DND-41 (cell line): ENCODE measurements around the gene BCAS3.

Experiments used
- ATAC-seq: fragments of 200-7000 bp; cut with Tn5 transposase; 3 replicates; pipeline ENCODE4 v1.9.1; 2021; ENCODE audit warnings: low read depth; ENCODE audit not compliant: insufficient read depth
- DNase-seq: peaks from one replicate; pipeline ENCODE4 v3.0.0-alpha.2; 2020
- H2AFZ ChIP-seq: 2 replicates; pipeline ENCODE4 v1.6.0; 2012; ENCODE audit warnings: low read depth, low read length
- H3K27ac ChIP-seq: 2 replicates; pipeline ENCODE4 v1.5.1; 2012; ENCODE audit warnings: low read length, inconsistent platforms
- H3K27me3 ChIP-seq: fragments of 200-600 bp; sonication (generic); 2 replicates; pipeline ENCODE4 v1.6.0; 2012; ENCODE audit warnings: low read length, mild to moderate bottlenecking, inconsistent platforms; ENCODE audit not compliant: insufficient read depth, poor library complexity
- H3K36me3 ChIP-seq: 2 replicates; pipeline ENCODE4 v1.5.1; 2012; ENCODE audit warnings: low read length, inconsistent platforms; ENCODE audit not compliant: insufficient read depth
- H3K4me1 ChIP-seq: 2 replicates; pipeline ENCODE4 v1.5.1; 2012; ENCODE audit warnings: mild to moderate bottlenecking, low read length; ENCODE audit not compliant: insufficient read depth
- H3K4me2 ChIP-seq: 2 replicates; pipeline ENCODE4 v1.6.0; 2012; ENCODE audit warnings: mild to moderate bottlenecking, moderate library complexity, low read length, inconsistent platforms; ENCODE audit not compliant: insufficient read depth
- H3K4me3 ChIP-seq, 2 experiments: fragments of 200-600 bp in 1 of 2; shearing (Covaris generic) in 1 of 2; 2 replicates each; pipeline ENCODE4 v1.5.1; 2012 to 2016; ENCODE audit warnings: inconsistent platforms in 2 of 2, low read length in 2 of 2, mild to moderate bottlenecking in 2 of 2, low read depth in 1 of 2, moderate library complexity in 1 of 2
- H3K79me2 ChIP-seq: 2 replicates; pipeline ENCODE4 v1.6.0; 2012; ENCODE audit warnings: low read length, inconsistent platforms; ENCODE audit not compliant: insufficient read depth
- H3K9ac ChIP-seq: 2 replicates; pipeline ENCODE4 v1.6.0; 2012; ENCODE audit warnings: low read depth, mild to moderate bottlenecking, inconsistent platforms, low read length, moderate library complexity
- H3K9me3 ChIP-seq: 2 replicates; pipeline ENCODE4 v1.5.1; 2012; ENCODE audit warnings: low read length, moderate library complexity, mild to moderate bottlenecking, inconsistent platforms; ENCODE audit not compliant: insufficient read depth, severe bottlenecking
- H4K20me1 ChIP-seq: 2 replicates; pipeline ENCODE4 v1.6.0; 2012; ENCODE audit warnings: low read length; ENCODE audit not compliant: insufficient read depth
- EZH2 ChIP-seq: IDR thresholded peaks from 3 replicates; pipeline ENCODE4 v1.6.1; 2012; ENCODE audit warnings: borderline replicate concordance, low read depth, mild to moderate bottlenecking, moderate library complexity, low read length, inconsistent platforms; ENCODE audit not compliant: severe bottlenecking
- TF ChIP-seq, protein P1 (sequence below): IDR thresholded peaks from 2 replicates; pipeline ENCODE4 v1.5.1; 2012; ENCODE audit warnings: borderline replicate concordance, low read length, moderate library complexity, mild to moderate bottlenecking; ENCODE audit not compliant: poor library complexity, severe bottlenecking; ENCODE audit errors: extremely low read depth

BCAS3 gene

DNA sequence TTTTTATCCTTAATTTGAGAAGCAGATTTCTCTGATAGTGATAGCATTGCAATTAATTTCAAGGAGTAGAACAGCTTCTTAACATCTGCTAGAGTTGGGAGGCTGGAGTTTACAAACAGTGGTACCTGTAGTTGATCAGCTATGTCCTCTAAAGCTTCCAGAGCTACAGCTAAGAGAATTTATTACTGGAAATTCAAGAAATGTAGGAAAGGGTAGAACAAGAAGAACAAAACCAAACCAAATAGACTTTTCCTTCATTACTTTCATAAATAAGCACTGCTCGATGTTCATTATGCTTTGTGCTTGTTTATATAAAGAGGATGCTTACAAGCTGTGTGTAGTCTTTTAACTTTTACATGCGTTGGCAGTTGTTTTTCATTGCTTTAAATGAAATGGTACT lies 388.4 kb downstream of the BCAS3 start:
- TF ChIP-seq, protein P1, sequence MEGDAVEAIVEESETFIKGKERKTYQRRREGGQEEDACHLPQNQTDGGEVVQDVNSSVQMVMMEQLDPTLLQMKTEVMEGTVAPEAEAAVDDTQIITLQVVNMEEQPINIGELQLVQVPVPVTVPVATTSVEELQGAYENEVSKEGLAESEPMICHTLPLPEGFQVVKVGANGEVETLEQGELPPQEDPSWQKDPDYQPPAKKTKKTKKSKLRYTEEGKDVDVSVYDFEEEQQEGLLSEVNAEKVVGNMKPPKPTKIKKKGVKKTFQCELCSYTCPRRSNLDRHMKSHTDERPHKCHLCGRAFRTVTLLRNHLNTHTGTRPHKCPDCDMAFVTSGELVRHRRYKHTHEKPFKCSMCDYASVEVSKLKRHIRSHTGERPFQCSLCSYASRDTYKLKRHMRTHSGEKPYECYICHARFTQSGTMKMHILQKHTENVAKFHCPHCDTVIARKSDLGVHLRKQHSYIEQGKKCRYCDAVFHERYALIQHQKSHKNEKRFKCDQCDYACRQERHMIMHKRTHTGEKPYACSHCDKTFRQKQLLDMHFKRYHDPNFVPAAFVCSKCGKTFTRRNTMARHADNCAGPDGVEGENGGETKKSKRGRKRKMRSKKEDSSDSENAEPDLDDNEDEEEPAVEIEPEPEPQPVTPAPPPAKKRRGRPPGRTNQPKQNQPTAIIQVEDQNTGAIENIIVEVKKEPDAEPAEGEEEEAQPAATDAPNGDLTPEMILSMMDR: no peak
- TF ChIP-seq EZH2: no peak
- Histone ChIP-seq H3K4me3 (no peak overlapping the region), H3K4me2 (no peak overlapping the region), H3K27me3 (no peaks in the 10 kb centered on the region), H3K79me2 (no peaks in the 10 kb centered on the region), H3K9ac (no peak overlapping the region), H4K20me1 (no peaks in the 10 kb centered on the region), H2AFZ (no peak overlapping the region), H3K27ac (no peak overlapping the region), H3K4me1 (peaks cover 7% of the 10 kb centered on the region; the same call in 1 of the 2 replicates), H3K9me3 (no peaks in the 10 kb centered on the region), H3K36me3 (no peaks in the 10 kb centered on the region)
- ATAC-seq: no peak
- DNase-seq: no peak

- H3K9ac ChIP-seq: no peak overlapping the region
- no peak for TF ChIP-seq EZH2
- TF ChIP-seq, protein P1: no peak
- no peaks in the 10 kb centered on the region for H3K36me3 ChIP-seq
- H3K27me3 ChIP-seq: no peaks in the 10 kb centered on the region
- DNase-seq (no peak), ATAC-seq (no peak)
- no peak overlapping the region for H3K27ac ChIP-seq
- H3K79me2 ChIP-seq: no peaks in the 10 kb centered on the region
- no peak overlapping the region for H2AFZ ChIP-seq
- H3K4me1 ChIP-seq: no peaks in the 10 kb centered on the region
- H3K4me3 ChIP-seq: no peak overlapping the region
- H3K4me2 ChIP-seq: no peak overlapping the region
- H4K20me1 ChIP-seq: no peaks in the 10 kb centered on the region
- H3K9me3 ChIP-seq: no peaks in the 10 kb centered on the region
Observed at GRCh38 chr17:61070649-61071048, 393.0 kb downstream of the BCAS3 start.

DNA sequence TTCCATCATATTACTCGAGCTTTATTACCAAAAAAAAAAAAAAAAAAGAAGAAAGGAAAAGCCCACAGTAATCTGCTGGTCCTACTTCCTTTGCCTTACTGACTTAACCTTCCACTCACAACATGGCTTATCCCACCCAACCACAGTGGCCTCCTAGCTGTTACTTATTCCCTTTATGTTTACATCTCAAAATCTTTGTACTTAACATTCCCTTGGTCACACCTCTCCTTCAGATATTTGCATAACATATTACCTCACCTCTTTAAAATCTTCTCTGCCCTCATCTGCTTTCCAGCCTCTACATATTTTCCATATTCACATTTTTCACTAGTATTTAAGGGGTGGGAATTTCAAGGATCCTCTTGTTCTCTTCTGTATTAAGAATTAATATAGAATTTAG lies 395.0 kb downstream of the BCAS3 start:
- Histone ChIP-seq H3K4me3 (no peak overlapping the region), H4K20me1 (no peaks in the 10 kb centered on the region), H3K4me1 (no peaks in the 10 kb centered on the region), H3K27ac (no peak overlapping the region), H3K9me3 (no peaks in the 10 kb centered on the region), H3K27me3 (no peaks in the 10 kb centered on the region), H3K79me2 (no peaks in the 10 kb centered on the region), H3K36me3 (no peaks in the 10 kb centered on the region), H3K9ac (no peak overlapping the region), H2AFZ (no peak overlapping the region), H3K4me2 (no peak overlapping the region)
- TF ChIP-seq, protein P1: no peak
- no peak for TF ChIP-seq EZH2
- no peak for ATAC-seq
- no peak for DNase-seq

- TF ChIP-seq EZH2: no peak
- TF ChIP-seq, protein P1: no peak
- no peaks in the 10 kb centered on the region for H3K27me3 ChIP-seq
- no peak overlapping the region for H2AFZ ChIP-seq
- no peaks in the 10 kb centered on the region for H4K20me1 ChIP-seq
- H3K27ac ChIP-seq: no peak overlapping the region
- H3K79me2 ChIP-seq: no peaks in the 10 kb centered on the region
- ATAC-seq (no peak), DNase-seq (no peak)
- H3K9me3 ChIP-seq: no peaks in the 10 kb centered on the region
- H3K36me3 ChIP-seq: no peaks in the 10 kb centered on the region
- H3K9ac ChIP-seq: no peak overlapping the region
- H3K4me2 ChIP-seq: no peak overlapping the region
- H3K4me1 ChIP-seq: no peaks in the 10 kb centered on the region
- no peak overlapping the region for H3K4me3 ChIP-seq
Observed at GRCh38 chr17:61073131-61073530, 395.5 kb downstream of the BCAS3 start.
